NCI-H2196 treated with DMSO at 0.1 percent for 48 hours (cell line): ENCODE measurements around the gene KRTAP10-9.
A peak's percentile ranks its signal among the peaks of the same experiment; 100 is the strongest.
"Not testable (repeated sequence)": the region's sequence is repeated elsewhere in the genome, so short reads cannot be mapped to it uniquely, and the experiment has no call there.

Experiments
- DNase-seq: peaks from one replicate; lab custom pipeline; 2025; ENCODE audit not compliant: unreplicated experiment; lab: John Stamatoyannopoulos, UW

The KRTAP10-9 gene

DNA sequence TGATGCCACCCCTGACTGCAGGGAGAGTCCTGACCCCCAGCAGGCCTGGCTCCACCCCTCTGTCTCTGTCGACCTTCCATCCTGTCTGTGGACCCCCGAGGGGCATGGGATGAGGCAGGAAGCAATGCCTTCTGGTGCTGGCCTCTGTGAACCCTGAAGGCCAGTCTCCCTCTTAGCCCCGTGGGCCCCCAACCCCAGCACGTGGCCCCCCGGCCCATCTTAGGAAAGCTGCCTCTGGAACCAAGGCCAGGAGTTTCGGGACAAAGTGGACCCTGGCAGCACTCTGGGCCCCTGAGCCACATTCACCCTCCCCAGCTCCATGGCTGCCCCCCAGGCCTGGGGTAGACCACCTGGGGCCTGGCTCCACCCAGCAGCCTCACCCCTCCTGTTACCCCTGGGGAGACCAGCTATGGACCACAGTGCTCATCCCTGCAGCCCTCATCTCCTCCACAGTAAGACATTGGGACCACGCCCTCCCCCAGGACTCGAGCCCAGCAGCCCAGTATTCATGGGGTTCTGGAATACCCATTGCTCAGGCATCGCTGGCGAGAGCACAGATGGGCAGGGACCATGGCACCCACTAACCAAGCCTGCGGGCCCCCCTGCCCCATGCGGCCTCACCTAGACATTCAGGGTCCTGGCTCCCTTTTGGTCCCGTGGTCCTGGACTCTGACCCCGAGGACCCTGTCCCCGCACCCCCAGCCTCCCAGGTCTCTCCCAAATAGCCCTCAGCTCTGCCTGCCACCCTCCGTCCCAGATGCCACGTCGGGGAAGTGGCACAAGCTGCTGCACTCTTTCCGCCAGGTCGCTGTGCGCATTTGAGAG is 11.8 kb downstream of the KRTAP10-9 start:
- DNase-seq: not testable (repeated sequence)

DNA sequence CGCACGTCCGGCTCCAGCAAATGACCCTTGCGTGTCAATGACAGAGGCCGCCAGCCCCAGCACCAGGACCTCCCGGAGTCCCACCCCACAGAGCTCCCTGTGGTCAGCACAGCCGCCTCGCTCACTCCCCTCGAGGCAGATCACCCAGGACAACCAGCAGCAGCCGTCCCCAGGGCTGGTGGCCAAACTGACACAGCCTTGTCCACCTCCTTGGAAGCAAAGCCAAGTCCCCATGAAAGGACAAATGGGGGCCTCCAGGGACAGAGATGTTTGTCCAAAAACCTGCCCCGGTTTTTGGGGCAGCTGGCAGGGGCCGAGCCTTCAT is 12.4 kb downstream of the KRTAP10-9 start:
- DNase-seq: no peak

DNA sequence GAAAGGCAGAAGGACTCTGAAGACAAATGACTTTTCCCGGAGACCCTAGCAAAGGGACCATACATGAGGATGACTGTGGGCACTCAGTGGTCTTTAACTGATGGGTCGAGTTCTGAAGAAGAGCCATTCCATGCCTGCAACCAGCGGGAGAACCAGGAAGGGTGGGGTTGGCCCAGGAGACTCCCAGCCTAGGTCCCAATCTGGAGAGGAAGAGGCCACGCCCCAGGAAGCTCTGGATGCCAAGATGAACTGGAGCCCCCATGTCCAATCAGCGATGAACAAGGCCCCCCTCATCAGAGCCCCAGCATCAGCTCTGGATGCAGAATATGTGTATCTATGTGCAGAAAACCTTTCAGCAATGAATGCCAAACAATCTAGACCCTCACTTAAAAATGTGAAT is 13.9 kb downstream of the KRTAP10-9 start:
- no peak for DNase-seq

DNA sequence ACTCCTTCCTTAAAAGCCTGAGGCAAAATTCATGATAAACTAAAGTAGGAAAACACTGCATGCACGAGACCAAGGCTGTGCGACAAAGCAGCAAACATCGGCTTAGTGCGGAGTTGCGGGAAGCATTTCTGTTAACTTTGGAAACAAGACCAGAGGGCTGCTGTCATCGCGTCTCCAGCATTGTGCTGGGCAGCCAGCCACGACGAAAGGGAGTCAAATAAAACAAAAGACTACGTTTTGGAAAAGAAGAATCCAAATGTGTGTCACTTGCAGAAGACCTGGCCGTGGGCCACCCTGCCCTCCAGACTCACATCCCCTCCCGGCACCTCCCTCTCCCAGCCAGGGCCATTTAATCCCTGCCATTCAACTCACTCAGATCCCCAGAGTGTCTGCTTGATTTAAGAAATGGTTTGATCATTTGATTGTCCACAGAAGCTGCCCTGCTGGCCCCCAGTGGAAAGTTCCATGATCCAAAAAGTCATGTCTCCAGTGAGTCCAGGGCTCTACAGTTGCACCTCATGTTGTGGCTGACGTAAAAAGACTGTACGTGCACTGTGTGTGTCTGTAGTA is 16.9 kb downstream of the KRTAP10-9 start:
- no peak for DNase-seq

DNA sequence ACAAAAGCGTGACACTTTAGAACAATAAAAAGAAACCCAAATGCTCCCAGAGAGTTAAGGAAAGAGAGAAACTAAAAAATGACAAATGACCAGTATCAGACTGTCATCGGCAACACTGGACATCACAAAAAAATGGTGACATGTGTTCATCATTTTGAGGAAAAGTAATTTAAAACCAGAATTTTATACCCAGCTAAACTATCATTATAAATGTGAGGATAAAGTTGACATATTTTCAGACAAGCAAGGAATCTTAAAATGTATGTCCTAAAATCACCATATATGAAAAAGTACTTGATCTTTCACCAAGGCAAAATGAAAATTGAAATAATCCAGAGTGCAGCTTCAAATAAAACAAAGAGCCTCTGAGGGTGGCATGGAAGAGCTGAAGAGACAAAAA is 18.0 kb downstream of the KRTAP10-9 start:
- DNase-seq: no peak

DNA sequence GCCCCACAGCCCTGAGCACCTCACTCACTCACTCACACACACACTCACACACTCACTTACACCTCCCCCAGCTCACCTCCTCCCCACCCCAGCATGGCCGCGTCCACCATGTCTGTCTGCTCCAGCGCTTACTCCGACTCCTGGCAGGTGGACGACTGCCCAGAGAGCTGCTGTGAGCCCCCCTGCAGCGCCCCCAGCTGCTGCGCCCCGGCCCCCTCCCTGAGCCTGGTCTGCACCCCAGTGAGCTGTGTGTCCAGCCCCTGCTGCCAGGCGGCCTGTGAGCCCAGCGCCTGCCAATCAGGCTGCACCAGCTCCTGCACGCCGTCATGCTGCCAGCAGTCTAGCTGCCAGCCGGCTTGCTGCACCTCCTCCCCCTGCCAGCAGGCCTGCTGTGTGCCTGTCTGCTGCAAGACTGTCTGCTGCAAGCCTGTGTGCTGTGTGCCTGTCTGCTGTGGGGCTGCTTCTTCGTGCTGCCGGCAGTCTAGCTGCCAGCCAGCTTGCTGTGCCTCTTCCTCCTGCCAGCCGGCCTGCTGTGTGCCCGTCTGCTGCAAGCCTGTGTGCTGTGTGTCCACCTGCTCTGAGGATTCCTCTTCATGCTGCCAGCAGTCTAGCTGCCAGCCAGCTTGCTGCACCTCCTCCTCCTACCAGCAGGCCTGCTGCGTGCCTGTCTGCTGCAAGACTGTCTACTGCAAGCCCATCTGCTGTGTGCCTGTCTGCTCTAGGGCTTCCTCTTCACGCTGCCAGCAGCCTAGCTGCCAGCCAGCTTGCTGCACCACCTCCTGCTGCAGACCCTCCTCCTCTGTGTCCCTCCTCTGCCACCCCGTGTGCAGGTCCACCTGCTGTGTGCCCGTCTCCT is 19.7 kb downstream of the KRTAP10-9 start, which contains the start of gene KRTAP10-11:
KRTAP10-11 (plus strand) TSS at position 49 of the 856 bp plus-strand sequence; CDS start at position 94, 45 bp downstream.
- not testable (repeated sequence) for DNase-seq

DNA sequence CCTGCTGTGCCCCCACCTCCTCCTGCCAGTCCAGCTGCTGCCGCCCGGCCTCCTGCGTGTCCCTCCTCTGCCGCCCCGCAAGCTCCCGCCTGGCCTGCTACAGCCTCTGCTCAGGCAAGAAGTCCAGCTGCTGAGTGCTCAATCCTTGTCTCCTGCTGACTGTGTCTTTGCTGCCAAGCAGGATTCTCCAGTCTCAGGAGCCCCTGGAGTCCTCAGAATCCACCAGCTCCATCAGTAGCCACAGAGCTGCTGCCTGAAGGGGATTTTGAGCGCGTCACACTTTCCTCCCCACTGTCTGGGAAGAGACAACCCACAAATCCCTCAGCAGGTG is 20.3 kb downstream of the KRTAP10-9 start:
- DNase-seq: no peak

DNA sequence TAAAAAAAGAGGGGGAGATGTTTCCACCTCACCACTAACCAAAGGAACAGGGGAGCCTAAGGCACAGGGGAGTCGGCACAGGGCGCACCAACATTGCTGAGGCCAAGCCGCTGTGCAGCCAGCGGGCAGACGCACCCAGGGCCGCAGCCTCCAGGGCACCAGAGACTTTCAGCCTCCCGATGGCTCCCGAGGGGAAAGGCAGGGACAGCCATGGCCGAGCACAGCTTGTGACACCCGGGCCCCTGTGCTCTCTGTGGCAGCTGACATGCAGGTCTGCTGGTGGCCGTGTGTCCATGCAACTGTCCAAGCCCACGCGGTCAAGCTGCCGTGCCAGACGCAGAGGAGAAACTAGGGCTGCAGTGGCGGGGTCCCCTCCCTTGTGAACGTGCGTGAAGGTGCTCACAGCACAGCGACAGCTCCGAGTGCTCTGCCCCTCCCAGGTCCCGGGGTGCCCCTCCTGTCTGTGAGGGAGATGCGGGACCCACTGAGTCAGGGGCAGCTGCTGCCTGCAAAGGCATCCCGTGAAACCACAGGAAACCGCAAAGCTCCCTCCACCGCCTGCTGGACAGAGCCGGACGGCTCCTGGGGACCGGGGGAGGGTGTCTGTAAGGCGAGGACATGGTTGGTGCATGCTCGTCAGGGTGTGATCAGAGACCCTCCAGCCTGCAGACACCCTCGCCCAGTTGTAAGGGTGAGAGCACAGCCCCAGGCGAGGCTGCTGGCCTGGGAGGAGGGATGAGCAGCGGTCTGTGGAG is 21.8 kb downstream of the KRTAP10-9 start:
- DNase-seq: no peak

DNA sequence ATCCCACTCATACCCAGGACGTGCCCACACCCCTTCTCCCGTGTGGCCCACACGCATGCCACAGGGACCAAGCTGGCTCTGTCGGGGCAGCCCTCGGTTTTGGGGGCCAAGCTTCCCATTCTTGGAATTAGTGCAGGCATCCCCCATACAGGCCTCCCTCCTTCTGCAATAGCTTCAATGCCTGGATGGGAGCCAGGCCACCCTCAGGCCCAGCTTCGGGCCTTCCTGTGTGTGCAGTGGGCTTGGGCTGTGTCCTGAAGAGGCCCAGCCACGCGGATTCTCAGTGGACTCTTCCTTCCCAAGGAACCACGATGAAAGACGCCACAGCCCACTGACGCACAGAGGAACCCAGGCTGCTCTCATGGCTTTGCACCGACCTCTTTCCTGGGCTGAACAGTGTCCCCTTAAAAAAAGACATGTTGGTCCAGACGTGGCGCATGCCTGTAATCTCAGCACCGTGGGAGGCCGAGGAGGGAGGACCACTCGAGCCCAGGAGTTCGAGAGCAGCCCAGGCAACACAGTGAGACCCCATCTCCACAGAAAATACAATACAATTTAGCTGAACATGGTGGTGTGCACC is 22.7 kb downstream of the KRTAP10-9 start:
- DNase-seq: no peak

DNA sequence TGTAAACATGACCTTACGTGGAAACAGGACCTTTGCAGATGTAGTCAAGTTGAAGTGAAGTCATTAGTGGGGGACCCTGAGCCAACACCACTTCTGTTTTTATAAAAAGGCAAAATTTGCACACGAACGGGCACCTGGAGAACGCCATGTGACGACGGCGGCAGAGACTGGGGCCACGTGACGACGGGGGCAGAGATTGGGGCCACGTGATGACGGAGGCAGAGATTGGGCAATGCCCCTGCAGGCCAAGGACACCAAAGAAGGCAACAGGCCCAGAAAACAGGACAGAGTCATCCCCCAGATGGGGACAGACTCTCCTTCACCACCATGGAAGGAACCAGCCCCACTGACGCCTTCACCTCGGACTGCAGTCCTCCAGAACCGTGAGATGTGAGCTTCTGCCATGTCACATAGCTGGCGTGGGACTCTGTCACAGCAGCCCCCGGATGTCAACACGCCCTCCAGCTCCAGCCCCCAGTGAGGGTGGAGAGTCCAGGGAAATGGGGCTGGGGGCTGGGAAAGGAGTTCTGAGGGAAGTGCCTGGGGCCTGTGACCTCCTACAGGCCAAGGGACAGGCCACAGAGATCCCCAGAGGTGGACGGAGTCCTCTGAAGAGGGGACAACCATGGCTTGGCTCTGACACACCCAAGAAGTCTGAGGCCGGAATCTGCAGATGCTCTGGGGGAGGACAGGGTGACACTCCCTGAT is 23.5 kb downstream of the KRTAP10-9 start:
- DNase-seq: no peak

DNA sequence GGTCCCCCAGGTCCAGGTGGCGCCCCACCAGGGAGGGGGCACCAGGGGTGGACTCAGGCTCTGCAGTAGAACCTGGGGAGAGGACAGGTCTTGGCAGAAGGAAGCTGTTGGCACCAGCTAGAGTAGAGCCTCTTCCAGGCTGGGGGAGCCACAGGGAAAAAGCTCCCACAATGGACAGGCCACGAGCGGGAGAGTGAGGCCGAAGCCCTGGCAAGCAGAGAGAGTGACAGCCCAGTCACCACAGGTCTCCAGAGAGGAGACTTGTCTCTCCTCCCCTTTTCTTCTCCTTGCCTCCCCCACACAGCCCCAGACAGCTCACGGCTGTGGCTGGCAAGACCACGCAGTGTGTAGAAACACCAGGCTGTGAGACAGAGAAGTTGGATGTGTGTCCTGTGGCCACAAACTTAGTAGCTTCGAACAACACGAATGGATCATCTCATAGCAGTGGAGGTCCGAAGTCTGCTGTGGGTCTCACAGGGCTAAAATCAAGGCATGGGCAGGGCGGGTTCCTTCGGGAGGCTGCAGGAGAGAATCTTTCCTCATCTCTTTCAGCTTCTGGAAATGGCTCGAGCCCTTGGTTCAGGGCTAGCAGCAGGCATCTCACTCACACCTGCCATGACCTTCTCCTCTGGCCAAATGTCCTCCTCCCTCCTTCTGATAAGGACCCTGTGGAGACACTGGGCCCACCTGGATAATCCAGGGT is 24.2 kb downstream of the KRTAP10-9 start:
- no peak for DNase-seq

DNA sequence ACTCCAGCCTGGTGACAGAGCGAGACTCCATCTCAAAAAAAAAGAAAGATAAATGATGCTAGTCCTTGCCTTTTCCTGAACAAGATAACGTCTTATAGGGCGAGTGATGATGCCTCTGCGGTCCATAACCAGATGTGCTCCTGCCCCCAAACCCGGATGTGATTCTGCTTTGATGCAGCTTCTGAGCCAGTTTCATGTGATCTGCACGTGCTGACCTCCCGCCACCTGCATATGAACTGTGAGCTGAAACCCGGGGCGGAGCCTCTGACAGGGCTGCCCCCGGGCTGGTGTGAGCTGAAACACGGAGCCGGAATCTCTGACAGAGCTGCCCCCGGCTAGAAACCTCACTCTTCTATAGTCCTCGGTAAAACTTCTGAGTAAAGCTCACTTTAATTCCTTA is 26.2 kb downstream of the KRTAP10-9 start:
- DNase-seq: no peak

DNA sequence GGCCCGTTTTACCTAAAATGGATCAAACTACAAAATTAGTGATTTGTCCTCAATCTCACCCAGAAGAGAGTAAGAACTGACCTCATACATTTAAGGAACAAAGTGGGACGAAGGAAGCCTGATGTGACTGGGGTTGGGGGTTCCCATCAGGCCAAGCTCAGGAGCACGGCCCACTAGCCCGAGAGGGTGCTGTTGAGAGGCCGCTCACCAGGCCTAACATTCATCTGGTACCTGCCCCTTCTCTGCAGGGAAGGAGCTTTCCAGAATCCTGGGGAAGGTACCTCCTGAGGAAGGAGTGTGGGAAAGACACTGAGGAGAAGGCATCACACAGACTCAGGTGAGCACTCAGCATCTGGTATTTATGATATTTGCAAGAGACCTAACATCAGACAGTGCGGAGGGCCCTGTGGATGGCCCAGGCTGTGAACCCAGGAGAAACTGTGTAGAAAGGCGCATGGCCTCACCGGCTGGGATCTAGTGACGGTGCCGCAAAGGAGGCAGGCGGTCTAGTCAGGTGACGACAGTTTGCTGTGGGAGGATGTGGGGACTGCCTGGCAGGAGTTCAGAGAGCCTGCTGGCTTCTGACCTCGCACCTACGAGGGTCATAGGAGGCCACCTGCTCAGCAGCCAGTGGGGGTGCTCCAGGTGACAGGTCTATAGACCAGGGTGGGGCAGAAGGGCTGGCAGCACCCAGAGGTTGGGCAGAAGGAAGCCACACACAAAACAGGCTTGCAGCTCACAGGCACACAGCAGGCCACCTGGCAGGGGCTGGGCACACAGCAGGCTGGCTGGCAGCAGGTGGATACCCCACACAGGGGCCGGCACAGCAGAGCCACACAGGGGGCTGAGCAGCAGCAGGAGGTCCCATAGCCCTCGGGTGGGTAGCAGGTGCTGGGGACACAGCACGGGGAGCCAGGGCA is 27.0 kb downstream of the KRTAP10-9 start:
- DNase-seq: peak; percentile 60

DNA sequence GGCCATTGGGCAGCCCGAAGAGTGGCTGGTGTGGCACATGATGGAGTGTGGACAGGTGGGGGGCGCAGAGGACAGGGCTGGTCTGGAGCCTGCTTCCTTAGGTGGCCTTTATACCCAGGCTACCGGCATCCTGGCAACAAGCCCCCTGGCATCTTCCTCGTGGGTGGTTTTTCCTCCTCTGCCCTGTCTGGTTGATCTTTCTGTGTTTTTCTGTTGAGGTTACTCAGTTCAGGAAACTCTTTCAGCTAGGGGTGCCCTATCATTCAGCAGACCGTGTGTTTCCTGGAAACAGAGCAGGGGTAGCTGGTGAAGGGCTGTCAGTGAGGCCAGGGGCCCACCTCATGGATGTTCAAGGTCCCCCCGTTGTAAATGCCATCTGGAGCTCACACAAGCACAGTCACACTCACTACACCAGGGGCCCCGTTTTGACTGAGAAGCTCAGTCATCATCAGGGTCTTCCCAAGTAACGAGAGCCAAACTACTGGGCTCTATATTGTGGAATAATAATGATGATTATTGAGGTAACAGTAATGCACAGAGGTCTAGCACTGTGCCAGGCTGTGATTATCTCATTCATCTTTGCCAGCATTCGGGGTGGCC is 27.8 kb downstream of the KRTAP10-9 start, which contains the start of gene KRTAP12-4:
KRTAP12-4 (minus strand) TSS at position 84 of the 600 bp plus-strand sequence; CDS start at position 39, 45 bp downstream.
- DNase-seq: no peak

DNA sequence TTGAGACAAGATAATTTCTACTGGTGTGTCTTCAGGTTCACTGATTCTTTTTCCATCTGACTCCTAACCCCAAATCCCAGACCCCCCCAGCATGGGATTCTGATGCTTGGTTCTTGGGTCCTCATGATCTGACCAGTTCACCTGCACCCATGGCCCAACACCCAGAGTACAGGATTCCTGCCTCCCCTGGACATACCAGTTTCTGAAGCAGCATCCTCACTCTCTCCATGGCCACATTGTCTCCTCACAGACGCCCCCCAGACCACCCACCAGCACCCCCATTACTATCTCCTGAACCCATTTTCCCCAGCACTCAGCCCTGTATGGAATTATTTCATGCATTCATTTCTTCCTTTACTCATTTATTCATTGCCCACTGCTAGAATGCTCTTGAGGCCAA is 30.0 kb downstream of the KRTAP10-9 start:
- DNase-seq: no peak

DNA sequence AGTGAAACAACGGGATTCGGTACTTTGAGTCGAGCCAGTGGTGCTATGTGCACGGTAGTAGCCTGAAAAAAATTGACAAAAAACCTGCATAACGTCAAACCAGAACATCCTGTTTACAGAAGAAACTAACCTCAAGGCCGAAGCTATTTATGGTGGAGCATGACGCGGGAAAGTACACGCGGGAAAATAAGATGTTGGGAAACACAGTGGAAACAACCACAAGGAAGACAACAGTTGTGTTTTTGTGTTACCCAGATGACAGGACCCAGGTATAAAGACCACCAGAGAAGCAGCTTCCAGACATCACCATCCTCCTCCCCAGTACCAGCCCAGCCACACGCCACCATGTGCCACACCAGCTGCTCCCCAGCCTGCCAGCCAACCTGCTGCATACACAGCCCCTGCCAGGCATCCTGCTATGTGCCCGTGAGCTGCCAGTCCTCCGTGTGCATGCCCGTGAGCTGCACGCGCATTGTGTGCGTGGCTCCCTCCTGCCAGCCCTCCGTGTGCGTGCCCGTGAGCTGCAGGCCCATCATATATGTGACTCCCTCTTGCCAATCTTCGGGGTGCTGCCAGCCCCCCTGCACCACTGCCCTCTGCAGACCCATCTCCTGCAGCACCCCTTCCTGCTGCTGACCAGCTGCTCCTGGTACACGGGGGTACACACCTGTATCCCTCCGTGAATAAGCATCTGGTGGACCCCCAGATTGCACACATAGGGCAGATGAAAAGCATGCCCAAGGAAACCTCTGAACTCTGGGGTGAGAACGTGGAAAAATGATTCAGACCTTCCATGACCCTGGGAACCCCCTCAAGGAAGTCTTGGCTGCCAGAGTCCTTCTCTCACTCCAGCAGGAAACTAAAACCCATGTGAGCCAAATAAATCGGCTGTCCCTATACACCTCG is 31.0 kb downstream of the KRTAP10-9 start, which contains the start of gene KRTAP12-3:
KRTAP12-3 (plus strand) TSS at position 298 of the 906 bp plus-strand sequence; CDS start at position 346, 48 bp downstream.
- DNase-seq: no peak

DNA sequence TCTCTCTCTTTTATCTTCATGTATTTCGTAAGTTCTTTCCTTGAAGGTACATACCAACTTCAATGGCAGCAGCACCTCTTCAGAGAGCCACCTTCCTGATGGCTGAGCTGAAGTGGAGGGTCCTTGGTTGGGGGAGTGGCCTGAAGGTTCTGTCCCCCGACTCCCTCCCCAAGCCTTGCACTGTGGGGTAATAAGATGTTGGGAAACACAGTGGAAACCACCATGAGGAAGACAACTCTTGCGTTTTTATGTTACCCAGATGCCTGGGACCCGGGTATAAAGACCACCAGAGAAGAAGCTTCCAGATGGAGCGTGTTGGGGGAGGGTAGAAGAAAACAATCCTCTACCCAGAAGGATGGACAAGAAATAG is 31.6 kb downstream of the KRTAP10-9 start:
- no peak for DNase-seq
